ENCODE measurements around the gene TRPM8.

TRPM8 gene

GRCh38 chr2:234047361-234047760, 130.2 kb downstream of the TRPM8 start:
- DNase-seq (ENCODE audit: low read depth) = no peak

- no peak for DNase-seq (ENCODE audit: low read depth)
Observed at GRCh38 chr2:234048049-234048448, 130.9 kb downstream of the TRPM8 start.

- DNase-seq (ENCODE audit: low read depth) = no peak
Observed at GRCh38 chr2:234050455-234051135, 133.4 kb downstream of the TRPM8 start, which contains the start of gene SPP2. TSS of gene SPP2 (plus strand) at chr2:234050702. CDS start at chr2:234050787, 85 bp downstream.

- no peak for DNase-seq (ENCODE audit: low read depth)
Observed at GRCh38 chr2:234051374-234052070, 134.3 kb downstream of the TRPM8 start.

GRCh38 chr2:234058881-234059280, 141.7 kb downstream of the TRPM8 start:
- no peak for DNase-seq (ENCODE audit: low read depth)

- DNase-seq (ENCODE audit: low read depth) = no peak
Observed at GRCh38 chr2:234060236-234060635, 143.1 kb downstream of the TRPM8 start.

- DNase-seq (ENCODE audit: low read depth) = no peak
Observed at GRCh38 chr2:234061624-234062257, 144.6 kb downstream of the TRPM8 start.

- no peak for DNase-seq (ENCODE audit: low read depth)
Observed at GRCh38 chr2:234066587-234066986, 149.4 kb downstream of the TRPM8 start.

Measured in stimulated activated CD8-positive, alpha-beta memory T cell treated with anti-CD3 and anti-CD28 coated beads, Interleukin-15, amount 100 ng/mL, for 24 hours (primary cell).